ENCODE results near the gene CGB7.

Gene CGB7

DNA sequence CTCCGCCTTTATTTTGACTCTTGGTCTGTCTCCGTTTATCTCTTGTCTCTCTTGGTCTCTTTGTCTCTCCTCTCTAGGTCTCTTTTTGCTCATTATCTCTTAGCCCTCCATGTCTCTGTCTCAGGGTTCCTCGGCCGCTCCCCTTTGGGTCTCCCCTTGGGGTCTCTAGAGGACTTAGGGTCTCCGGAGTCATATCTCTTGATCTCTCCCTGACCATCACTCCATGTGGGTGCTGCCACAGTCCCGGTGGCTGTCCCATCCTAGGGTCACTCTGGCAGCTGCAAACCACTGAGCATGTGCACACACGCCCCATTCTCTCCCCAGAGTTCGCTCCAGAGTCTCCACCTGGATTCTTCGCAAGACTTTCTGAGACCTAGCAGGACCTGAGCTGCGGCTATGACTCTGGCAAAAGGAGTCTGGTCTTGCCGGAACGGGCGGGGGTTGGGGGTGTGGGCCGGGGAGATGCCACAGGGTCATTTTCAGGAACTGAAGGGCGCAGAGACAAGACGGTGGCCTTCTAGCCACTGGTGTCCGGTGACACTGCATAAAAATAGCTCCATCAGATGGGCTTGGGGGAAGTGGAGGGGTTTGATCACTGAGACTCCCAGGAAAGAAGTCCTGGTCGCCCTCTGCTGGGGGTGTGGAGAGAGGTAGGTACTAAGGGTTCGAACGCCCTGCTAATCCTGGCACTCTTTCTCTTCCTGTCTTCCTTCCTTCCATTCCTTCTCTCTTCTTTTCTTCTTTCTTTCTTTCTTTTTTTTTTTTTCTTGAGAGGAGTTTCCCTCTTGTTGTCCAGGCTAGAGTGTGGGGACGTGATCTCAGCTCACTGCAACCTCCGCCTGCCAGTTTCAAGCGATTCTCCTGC lies 16.2 kb upstream of the CGB7 start:
- peaks cover 59% of the 10 kb centered on the region for H3K27me3 ChIP-seq (ENCODE audit: control insufficient read depth, insufficient read depth, low read length, poor library complexity, severe bottlenecking)
- no peaks in the 10 kb centered on the region for H3K9me3 ChIP-seq (ENCODE audit: control insufficient read depth, low read length)
- no peak overlapping the region for H3K27ac ChIP-seq (ENCODE audit: insufficient read depth, low read depth, low read length, poor library complexity, severe bottlenecking)
- 72 to 76% methylated on average over 21 to 22 of the region's 23 CpGs for WGBS, 2 experiments
- no peaks in the 10 kb centered on the region for H3K36me3 ChIP-seq (ENCODE audit: control insufficient read depth, insufficient read depth, low read length)
- H3K4me3 ChIP-seq (ENCODE audit: insufficient read depth, low read depth, low read length) = no peak overlapping the region
- H3K4me1 ChIP-seq (ENCODE audit: control insufficient read depth, insufficient read depth, low read length) = no peaks in the 10 kb centered on the region

DNA sequence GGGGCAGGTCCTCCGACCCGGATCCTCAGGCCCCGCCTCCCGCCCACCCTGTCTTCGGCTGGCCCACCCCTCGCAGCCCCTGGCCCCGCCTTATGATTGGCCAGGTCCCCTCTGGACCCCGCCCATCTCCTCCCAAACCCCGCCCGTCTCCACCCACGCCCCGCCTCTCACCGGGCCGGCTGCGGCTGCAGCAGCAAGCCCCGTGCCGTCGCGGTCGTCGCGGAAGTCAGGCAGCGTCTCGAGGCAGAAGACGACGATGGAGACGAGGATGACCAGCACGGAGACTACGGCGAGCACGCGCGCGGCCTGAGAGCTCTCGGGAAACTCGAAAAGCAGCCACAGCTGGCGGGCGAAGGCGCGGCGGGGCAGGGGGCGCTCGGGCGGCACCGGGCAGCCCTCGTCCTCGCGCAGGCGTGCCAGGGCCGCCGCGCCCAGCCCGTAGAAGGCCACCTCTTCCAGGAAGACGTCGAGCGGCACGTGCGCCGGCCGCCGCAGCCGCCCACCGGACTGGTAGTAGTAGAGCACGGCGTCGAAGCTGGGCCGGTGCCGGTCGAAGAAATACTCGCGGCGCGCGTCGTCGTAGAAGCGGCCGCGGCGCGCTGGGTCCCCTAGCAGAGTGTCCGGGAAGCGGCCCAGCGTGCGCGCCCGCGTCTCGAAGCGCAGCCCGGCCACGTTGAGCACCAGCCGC lies 14.5 kb upstream of the CGB7 start:
- no peaks in the 10 kb centered on the region for H3K9me3 ChIP-seq (ENCODE audit: control insufficient read depth, low read length)
- no peaks in the 10 kb centered on the region for H3K36me3 ChIP-seq (ENCODE audit: control insufficient read depth, insufficient read depth, low read length)
- no peak overlapping the region for H3K27ac ChIP-seq (ENCODE audit: insufficient read depth, low read depth, low read length, poor library complexity, severe bottlenecking)
- whole genome bisulfite sequencing, 2 experiments = 26% methylated on average over 93 of the region's 93 CpGs
- H3K4me1 ChIP-seq (ENCODE audit: control insufficient read depth, insufficient read depth, low read length) = no peaks in the 10 kb centered on the region
- H3K4me3 ChIP-seq (ENCODE audit: insufficient read depth, low read depth, low read length) = no peak overlapping the region
- peaks cover 67% of the 10 kb centered on the region for H3K27me3 ChIP-seq (ENCODE audit: control insufficient read depth, insufficient read depth, low read length, poor library complexity, severe bottlenecking)

DNA sequence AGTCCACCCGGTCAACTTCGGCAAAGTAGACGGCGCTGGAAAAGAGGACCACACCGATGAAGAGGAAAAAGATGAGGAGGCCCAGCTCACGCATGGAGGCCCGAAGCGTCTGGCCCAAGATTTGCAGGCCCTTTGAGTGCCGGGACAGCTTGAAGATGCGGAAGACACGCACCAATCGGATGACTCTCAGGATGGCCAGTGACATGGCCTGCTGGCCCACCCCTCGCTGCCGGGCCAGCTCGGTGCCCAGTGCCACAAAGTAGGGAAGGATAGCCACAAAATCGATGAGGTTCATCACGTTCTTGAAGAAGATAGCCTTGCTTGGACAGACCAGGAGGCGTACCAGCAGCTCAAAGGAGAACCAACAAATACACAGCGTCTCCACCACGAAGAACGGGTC lies 12.9 kb upstream of the CGB7 start:
- Histone ChIP-seq H3K4me1 (ENCODE audit: control insufficient read depth, insufficient read depth, low read length) (peaks cover 9% of the 10 kb centered on the region), H3K9me3 (ENCODE audit: control insufficient read depth, low read length) (no peaks in the 10 kb centered on the region), H3K27me3 (ENCODE audit: control insufficient read depth, insufficient read depth, low read length, poor library complexity, severe bottlenecking) (peaks cover 83% of the 10 kb centered on the region), H3K27ac (ENCODE audit: insufficient read depth, low read depth, low read length, poor library complexity, severe bottlenecking) (no peak overlapping the region), H3K36me3 (ENCODE audit: control insufficient read depth, insufficient read depth, low read length) (no peaks in the 10 kb centered on the region), H3K4me3 (ENCODE audit: insufficient read depth, low read depth, low read length) (no peak overlapping the region)
- WGBS, 2 experiments = 94% methylated on average over 21 of the region's 21 CpGs

DNA sequence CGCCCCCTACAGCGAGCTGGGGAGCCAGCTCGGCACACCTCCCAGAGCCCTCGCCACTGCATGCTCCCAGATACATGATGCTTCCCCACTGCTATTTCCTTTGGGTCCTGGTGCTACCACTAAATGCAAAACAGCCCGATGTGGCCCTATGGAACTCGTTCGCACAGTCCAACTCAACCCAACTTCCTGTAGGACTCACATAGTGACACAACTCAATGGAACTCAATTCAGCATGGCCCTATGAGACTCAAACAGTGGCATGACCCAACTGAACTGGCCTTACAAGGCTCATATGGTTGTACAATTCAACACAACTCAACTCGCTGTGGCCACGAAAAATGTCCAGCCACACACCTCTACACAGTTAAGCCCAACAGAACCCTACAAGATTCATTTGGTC lies 11.5 kb upstream of the CGB7 start:
- Histone ChIP-seq H3K27me3 (ENCODE audit: control insufficient read depth, insufficient read depth, low read length, poor library complexity, severe bottlenecking) (peaks cover 90% of the 10 kb centered on the region), H3K9me3 (ENCODE audit: control insufficient read depth, low read length) (no peaks in the 10 kb centered on the region), H3K27ac (ENCODE audit: insufficient read depth, low read depth, low read length, poor library complexity, severe bottlenecking) (no peak overlapping the region), H3K4me1 (ENCODE audit: control insufficient read depth, insufficient read depth, low read length) (peaks cover 12% of the 10 kb centered on the region), H3K4me3 (ENCODE audit: insufficient read depth, low read depth, low read length) (no peak overlapping the region), H3K36me3 (ENCODE audit: control insufficient read depth, insufficient read depth, low read length) (no peaks in the 10 kb centered on the region)
- WGBS, 2 experiments = 89 to 92% methylated on average over 9 of the region's 9 CpGs

DNA sequence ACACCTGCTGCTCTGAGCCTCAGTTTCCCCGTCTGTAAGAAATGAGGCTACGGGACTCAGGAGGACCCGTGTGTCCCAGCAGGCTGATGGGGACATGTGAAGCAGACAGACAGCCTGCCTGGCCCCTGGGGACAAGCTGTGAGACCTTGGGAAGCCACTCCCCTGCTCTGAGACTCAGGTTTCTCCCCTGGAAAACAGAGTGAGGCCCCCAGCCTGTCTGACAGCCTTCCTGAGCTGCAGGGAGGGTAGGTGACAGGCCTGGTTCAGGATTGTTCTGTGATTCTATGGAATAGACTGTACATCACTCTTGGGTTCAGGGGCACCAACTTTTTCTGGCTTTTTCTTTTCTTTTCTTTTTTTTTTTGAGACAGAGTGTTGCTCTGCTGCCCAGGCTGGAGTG lies 10.0 kb upstream of the CGB7 start:
- WGBS, 2 experiments = 79 to 83% methylated on average over 3 of the region's 3 CpGs
- Histone ChIP-seq H3K4me1 (ENCODE audit: control insufficient read depth, insufficient read depth, low read length) (peaks cover 15% of the 10 kb centered on the region), H3K27ac (ENCODE audit: insufficient read depth, low read depth, low read length, poor library complexity, severe bottlenecking) (no peak overlapping the region), H3K9me3 (ENCODE audit: control insufficient read depth, low read length) (no peaks in the 10 kb centered on the region), H3K27me3 (ENCODE audit: control insufficient read depth, insufficient read depth, low read length, poor library complexity, severe bottlenecking) (peaks cover 78% of the 10 kb centered on the region), H3K36me3 (ENCODE audit: control insufficient read depth, insufficient read depth, low read length) (no peaks in the 10 kb centered on the region), H3K4me3 (ENCODE audit: insufficient read depth, low read depth, low read length) (no peak overlapping the region)

DNA sequence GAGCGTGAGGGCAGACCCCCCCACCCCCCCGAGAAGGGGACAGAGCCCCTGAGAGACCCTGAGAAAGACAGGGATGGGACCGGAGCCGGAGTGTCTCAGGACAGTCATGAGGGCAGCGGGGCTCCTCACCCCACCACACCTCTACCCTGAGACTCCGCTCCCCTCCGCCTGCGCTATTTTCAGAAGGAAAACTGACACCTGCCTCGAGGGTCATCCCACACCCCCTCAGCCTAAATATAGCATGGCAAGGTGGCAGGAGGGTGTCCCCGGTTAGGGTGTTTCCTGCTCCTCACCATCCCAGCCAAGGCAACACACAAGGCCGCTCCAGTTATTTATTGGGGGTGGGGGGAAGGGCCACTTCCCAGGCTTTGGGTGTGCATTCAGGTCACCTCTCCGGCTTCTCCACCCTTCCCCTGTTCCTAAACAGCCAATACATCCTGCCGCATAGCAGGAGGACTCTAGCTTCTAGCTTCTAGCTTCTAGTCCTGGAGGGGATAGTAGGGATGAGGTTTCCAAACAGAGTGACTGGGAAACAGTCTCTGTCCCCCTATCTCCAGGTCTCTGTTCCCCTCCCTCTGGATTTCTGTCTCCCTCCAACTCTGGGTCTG lies 8.5 kb upstream of the CGB7 start:
- H3K4me3 ChIP-seq (ENCODE audit: insufficient read depth, low read depth, low read length) = no peak overlapping the region
- H3K27ac ChIP-seq (ENCODE audit: insufficient read depth, low read depth, low read length, poor library complexity, severe bottlenecking) = no peak overlapping the region
- H3K27me3 ChIP-seq (ENCODE audit: control insufficient read depth, insufficient read depth, low read length, poor library complexity, severe bottlenecking) = peaks cover 68% of the 10 kb centered on the region
- H3K4me1 ChIP-seq (ENCODE audit: control insufficient read depth, insufficient read depth, low read length) = peaks cover 15% of the 10 kb centered on the region
- no peaks in the 10 kb centered on the region for H3K36me3 ChIP-seq (ENCODE audit: control insufficient read depth, insufficient read depth, low read length)
- WGBS, 2 experiments = 62% methylated on average over 11 to 13 of the region's 13 CpGs
- H3K9me3 ChIP-seq (ENCODE audit: control insufficient read depth, low read length) = no peaks in the 10 kb centered on the region

DNA sequence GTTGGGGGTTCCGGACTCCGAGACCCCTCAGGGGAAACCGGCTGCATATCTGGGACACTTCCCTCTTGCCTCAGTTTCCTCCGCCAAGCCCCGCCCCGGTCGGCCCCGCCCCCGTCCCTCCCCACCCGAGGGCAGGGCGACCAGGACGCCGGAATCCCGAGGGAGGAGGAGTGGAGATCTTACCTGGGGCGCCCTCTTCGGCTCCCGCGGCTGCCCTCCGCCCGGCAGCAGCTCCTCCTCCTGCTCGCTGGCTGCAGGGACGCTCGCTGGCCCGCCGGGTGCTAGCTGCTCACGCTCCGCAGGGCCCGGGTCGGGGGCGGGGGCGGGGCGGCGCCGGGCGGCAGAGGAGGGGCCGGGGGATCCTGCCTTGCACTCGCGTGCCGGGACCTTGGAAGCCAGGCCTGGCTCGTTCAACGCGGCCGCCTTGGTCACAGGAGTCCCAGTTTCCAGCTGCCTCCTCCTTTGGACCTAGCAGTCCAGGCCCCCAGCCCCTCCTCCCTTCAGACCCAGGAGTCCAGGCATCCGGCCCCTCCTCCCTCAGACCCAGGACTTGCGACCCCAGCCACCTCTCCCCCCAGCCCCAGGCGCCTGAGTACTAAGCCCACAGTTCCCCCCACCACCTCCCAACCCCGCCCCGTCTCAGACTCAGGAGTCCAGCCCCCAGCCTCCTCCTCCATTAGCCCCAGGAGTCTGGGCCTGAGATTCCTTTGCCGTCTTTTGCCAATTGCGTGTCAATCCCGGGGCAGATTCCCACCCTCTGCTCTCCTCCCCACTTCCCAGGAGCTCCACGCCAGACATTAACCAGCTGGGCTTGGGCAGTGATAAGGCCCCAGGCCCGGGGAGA lies 7.4 kb upstream of the CGB7 start, which contains the start of gene NTF4:
Gene NTF4, minus strand, starts transcription at position 51 of the 844 bp plus-strand sequence. CDS start 2,821 bp downstream, outside the sequence.
- Histone ChIP-seq H3K27ac (ENCODE audit: insufficient read depth, low read depth, low read length, poor library complexity, severe bottlenecking) (no peak within 1 kb of the TSS), H3K27me3 (ENCODE audit: control insufficient read depth, insufficient read depth, low read length, poor library complexity, severe bottlenecking) (peaks cover 66% of the 10 kb centered on the region), H3K4me3 (ENCODE audit: insufficient read depth, low read depth, low read length) (peak within 1 kb of the TSS; percentile 36), H3K9me3 (ENCODE audit: control insufficient read depth, low read length) (no peaks in the 10 kb centered on the region), H3K4me1 (ENCODE audit: control insufficient read depth, insufficient read depth, low read length) (peaks cover 15% of the 10 kb centered on the region), H3K36me3 (ENCODE audit: control insufficient read depth, insufficient read depth, low read length) (no peaks in the 10 kb centered on the region)
- 3% methylated on average over 53 of the region's 53 CpGs for WGBS, 2 experiments

DNA sequence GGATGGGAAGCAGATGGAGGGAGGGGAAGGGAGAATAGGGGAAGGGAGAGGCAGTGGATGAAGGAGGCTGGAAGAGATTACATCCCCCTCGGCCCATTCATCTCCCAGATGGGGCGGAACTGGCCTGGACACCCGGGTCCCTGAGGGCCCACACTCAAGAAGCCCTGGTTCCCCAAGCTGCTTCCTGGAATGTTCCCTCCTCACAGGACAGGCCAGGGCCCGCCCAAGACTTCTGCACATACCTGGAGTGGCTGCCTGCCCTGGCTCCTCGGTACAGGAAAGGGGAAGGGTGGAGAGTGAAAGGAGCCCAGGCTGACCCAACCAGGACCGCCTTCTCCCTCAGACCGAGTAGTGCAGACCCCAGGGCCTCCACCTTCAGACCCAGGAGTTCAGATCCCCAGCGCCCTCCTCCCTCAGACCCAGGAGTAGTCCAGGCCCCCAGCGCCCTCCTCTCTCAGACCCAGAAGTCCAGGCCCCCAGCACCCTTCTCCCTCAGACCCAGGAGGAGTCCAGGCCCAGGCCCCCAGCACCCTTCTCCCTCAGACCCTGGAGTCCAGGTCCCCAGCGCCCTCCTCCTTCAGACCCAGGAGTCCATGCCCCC lies 6.6 kb upstream of the CGB7 start:
- Histone ChIP-seq H3K27me3 (ENCODE audit: control insufficient read depth, insufficient read depth, low read length, poor library complexity, severe bottlenecking) (peaks cover 66% of the 10 kb centered on the region), H3K36me3 (ENCODE audit: control insufficient read depth, insufficient read depth, low read length) (no peaks in the 10 kb centered on the region), H3K27ac (ENCODE audit: insufficient read depth, low read depth, low read length, poor library complexity, severe bottlenecking) (no peak overlapping the region), H3K9me3 (ENCODE audit: control insufficient read depth, low read length) (no peaks in the 10 kb centered on the region), H3K4me1 (ENCODE audit: control insufficient read depth, insufficient read depth, low read length) (peaks cover 15% of the 10 kb centered on the region), H3K4me3 (ENCODE audit: insufficient read depth, low read depth, low read length) (peak overlapping the region; percentile 36)
- WGBS, 2 experiments = 70 to 71% methylated on average over 10 of the region's 10 CpGs

DNA sequence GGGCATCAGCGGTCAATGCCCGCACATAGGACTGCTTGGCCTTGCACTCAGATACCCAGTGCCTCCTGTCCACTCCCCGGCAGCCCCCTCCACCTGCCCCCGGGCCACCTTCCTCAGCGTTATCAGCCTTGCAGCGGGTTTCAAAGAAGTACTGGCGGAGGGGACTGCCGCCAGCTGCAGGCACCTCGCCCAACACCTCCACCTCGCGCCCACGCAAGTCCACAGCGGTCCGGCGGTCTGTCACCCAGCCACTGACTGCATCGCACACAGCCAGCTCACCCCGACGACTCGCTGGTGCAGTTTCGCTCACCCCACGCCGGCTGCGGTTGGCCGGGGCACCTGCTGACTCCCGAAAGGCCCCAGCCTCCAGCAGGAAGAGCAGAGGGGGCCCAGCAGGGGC lies 3.9 kb upstream of the CGB7 start:
- H3K4me3 ChIP-seq (ENCODE audit: insufficient read depth, low read depth, low read length) = no peak overlapping the region
- H3K9me3 ChIP-seq (ENCODE audit: control insufficient read depth, low read length) = no peaks in the 10 kb centered on the region
- H3K36me3 ChIP-seq (ENCODE audit: control insufficient read depth, insufficient read depth, low read length) = no peaks in the 10 kb centered on the region
- H3K27ac ChIP-seq (ENCODE audit: insufficient read depth, low read depth, low read length, poor library complexity, severe bottlenecking) = no peak overlapping the region
- peaks cover 23% of the 10 kb centered on the region for H3K4me1 ChIP-seq (ENCODE audit: control insufficient read depth, insufficient read depth, low read length)
- H3K27me3 ChIP-seq (ENCODE audit: control insufficient read depth, insufficient read depth, low read length, poor library complexity, severe bottlenecking) = peaks cover 75% of the 10 kb centered on the region
- 86 to 87% methylated on average over 25 of the region's 25 CpGs for WGBS, 2 experiments

Data from ectodermal cell (in vitro differentiated cells).